Uterus (tissue), 2 donors: ENCODE measurements around the gene KIF18B.

Experiments used
- POLR2A ChIP-seq, 2 donors: fragments of 450-650 bp; IDR thresholded peaks; one replicate each; pipeline ENCODE4 v1.6.1; 2016; ENCODE audit warnings: antibody characterized with exemption in 2 of 2, mild to moderate bottlenecking in 1 of 2, moderate library complexity in 1 of 2
- TF ChIP-seq, protein P1 (sequence below), 4 experiments: fragments of 200-600 bp in 2 of 4; fragments of 450-650 bp in 2 of 4; sonication (generic) in 2 of 4; IDR thresholded peaks; one replicate each; pipeline ENCODE4 v1.5.1; 2016 to 2019; ENCODE audit warnings: antibody characterized with exemption in 4 of 4, mild to moderate bottlenecking in 2 of 4, moderate library complexity in 1 of 4

DNA sequence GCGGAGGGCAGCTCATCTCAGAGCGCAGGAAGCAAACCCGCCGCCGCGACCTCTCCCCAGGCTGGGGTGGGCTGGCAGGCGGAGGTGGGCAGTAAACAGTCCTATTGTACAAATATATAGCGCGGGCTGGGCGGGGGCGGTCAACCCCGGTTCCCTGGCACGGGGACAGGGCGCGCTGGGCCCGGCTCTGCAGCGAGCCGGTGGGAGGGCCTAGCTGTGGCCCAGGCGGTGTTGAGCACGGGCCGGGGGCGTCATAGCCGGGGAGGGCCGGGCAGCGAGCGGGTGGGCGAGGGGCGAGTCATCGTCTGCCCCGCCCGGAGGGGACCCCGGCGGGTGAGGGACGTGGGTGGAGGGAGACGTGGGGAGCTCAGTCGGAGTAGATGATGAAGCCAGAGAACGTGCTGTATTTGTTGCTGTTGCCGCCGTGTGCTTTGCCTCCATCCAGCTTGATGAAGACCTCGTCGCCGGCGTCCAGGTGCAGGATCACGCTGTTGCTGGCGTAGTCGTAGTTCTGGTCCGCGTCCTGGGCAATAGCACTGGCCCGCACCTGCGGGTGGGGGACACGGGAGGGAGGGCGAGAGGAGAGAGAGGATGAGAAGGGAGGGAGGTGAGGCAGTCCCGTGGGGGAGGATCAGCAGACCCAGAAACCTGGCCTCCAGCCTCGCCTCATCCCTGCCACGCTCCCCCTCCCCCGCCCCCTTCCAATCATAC lies 12.4 kb upstream of the KIF18B start:
- TF ChIP-seq, protein P1, sequence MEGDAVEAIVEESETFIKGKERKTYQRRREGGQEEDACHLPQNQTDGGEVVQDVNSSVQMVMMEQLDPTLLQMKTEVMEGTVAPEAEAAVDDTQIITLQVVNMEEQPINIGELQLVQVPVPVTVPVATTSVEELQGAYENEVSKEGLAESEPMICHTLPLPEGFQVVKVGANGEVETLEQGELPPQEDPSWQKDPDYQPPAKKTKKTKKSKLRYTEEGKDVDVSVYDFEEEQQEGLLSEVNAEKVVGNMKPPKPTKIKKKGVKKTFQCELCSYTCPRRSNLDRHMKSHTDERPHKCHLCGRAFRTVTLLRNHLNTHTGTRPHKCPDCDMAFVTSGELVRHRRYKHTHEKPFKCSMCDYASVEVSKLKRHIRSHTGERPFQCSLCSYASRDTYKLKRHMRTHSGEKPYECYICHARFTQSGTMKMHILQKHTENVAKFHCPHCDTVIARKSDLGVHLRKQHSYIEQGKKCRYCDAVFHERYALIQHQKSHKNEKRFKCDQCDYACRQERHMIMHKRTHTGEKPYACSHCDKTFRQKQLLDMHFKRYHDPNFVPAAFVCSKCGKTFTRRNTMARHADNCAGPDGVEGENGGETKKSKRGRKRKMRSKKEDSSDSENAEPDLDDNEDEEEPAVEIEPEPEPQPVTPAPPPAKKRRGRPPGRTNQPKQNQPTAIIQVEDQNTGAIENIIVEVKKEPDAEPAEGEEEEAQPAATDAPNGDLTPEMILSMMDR (IDR thresholded peaks at IDR 0.05): no peak
- no peak for TF ChIP-seq POLR2A (IDR thresholded peaks at IDR 0.05)
